Activated B cell treated with CpG ODN at 0.5 μM for 24 hours (primary cell): ENCODE measurements around the gene PPP2R1A. TPM values are rescaled to one million over a fixed set of nuclear protein-coding genes. Genes with fewer than 3 reads are reported as not detected.

Experiments used
- ATAC-seq: fragments of 200-7000 bp; cut with Tn5 transposase; one replicate; pipeline ENCODE4 v1.10.0; 2021; ENCODE audit warnings: low read depth, mild to moderate bottlenecking, moderate library complexity
- CTCF ChIA-PET: fragments of 350-600 bp; sonication (Branson Sonifier 250); formaldehyde crosslinking; loops from one replicate; lab custom pipeline; 2021; ENCODE audit warnings: antibody characterized with exemption; lab: Charles Lee
- POLR2A ChIA-PET: fragments of 350-600 bp; sonication (Branson Sonifier 250); formaldehyde crosslinking; loops from one replicate; lab custom pipeline; 2021; ENCODE audit warnings: antibody characterized with exemption; lab: Charles Lee
- DNase-seq: peaks from one replicate; pipeline ENCODE4 v3.0.0; 2022
- H3K27ac Mint-ChIP-seq: one replicate; pipeline ENCODE4 v1.8.0; 2020; ENCODE audit warnings: mixed read lengths
- H3K27me3 Mint-ChIP-seq: one replicate; pipeline ENCODE4 v1.8.0; 2021; ENCODE audit warnings: mixed read lengths
- H3K36me3 Mint-ChIP-seq: one replicate; pipeline ENCODE4 v1.8.0; 2021; ENCODE audit warnings: low read depth, mixed read lengths
- H3K4me1 Mint-ChIP-seq: one replicate; pipeline ENCODE4 v1.8.0; 2021; ENCODE audit warnings: mixed read lengths
- H3K4me3 Mint-ChIP-seq: one replicate; pipeline ENCODE4 v1.8.0; 2020; ENCODE audit warnings: mild to moderate bottlenecking, mixed read lengths
- H3K9me3 Mint-ChIP-seq: one replicate; pipeline ENCODE4 v1.8.0; 2020; ENCODE audit warnings: mixed read lengths
- intact Hi-C: fragments of 100-400 bp; cut with micrococcal nuclease; formaldehyde crosslinking; loops from one replicate; pipeline ENCODE4 v1.15.1; 2024
- total RNA-seq: library from RNA; stranded (reverse); gene quantifications from 2 replicates; pipeline ENCODE4 v1.2.3, GENCODE V29; 2022
- TF ChIP-seq, protein P1 (sequence below): fragments of 200-600 bp; IDR thresholded peaks from one replicate; pipeline ENCODE4 v1.8.0; 2022; ENCODE audit warnings: antibody characterized with exemption, mild to moderate bottlenecking

Gene PPP2R1A
- total RNA-seq, 1 donor from 2014 or later, result 245 TPM

DNA sequence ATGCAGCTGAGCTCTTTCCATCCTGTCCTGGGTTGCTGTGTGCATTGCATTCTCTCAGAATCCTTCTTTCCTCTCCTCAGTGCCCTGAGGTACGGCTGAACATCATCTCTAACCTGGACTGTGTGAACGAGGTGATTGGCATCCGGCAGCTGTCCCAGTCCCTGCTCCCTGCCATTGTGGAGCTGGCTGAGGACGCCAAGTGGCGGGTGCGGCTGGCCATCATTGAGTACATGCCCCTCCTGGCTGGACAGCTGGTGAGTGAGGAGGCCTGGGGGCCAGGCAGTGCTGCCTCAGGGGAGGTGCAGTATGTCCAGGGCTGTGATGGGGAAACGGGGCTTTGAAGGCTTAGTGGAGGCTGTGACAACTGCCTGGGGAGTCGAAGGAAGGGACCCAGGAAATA is 29.8 kb downstream of the PPP2R1A start:
- ChIA-PET POLR2A (no interaction called here), CTCF (no interaction called here)
- Mint-ChIP-seq H3K27ac (no peak overlapping the region), H3K4me1 (peaks cover 11% of the 10 kb centered on the region), H3K36me3 (peaks cover 97% of the 10 kb centered on the region), H3K4me3 (no peak overlapping the region), H3K9me3 (no peaks in the 10 kb centered on the region), H3K27me3 (no peaks in the 10 kb centered on the region)
- intact Hi-C loops, result no loop called here
- no peak for ATAC-seq
- no peak for DNase-seq
- TF ChIP-seq, protein P1, sequence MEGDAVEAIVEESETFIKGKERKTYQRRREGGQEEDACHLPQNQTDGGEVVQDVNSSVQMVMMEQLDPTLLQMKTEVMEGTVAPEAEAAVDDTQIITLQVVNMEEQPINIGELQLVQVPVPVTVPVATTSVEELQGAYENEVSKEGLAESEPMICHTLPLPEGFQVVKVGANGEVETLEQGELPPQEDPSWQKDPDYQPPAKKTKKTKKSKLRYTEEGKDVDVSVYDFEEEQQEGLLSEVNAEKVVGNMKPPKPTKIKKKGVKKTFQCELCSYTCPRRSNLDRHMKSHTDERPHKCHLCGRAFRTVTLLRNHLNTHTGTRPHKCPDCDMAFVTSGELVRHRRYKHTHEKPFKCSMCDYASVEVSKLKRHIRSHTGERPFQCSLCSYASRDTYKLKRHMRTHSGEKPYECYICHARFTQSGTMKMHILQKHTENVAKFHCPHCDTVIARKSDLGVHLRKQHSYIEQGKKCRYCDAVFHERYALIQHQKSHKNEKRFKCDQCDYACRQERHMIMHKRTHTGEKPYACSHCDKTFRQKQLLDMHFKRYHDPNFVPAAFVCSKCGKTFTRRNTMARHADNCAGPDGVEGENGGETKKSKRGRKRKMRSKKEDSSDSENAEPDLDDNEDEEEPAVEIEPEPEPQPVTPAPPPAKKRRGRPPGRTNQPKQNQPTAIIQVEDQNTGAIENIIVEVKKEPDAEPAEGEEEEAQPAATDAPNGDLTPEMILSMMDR, result no peak

- DNase-seq (no peak), ATAC-seq (no peak)
- ChIA-PET POLR2A (no interaction called here), CTCF (no interaction called here)
- no peak overlapping the region for H3K4me3 Mint-ChIP-seq
- intact Hi-C loops, result no loop called here
- no peaks in the 10 kb centered on the region for H3K27me3 Mint-ChIP-seq
- no peaks in the 10 kb centered on the region for H3K9me3 Mint-ChIP-seq
- H3K4me1 Mint-ChIP-seq, result peaks cover 11% of the 10 kb centered on the region
- peaks cover 95% of the 10 kb centered on the region for H3K36me3 Mint-ChIP-seq
- H3K27ac Mint-ChIP-seq, result no peak overlapping the region
- TF ChIP-seq, protein P1, result no peak
These were observed 31.2 kb downstream of the PPP2R1A start for GRCh38 chr19:52221031-52221430.

- peaks cover 11% of the 10 kb centered on the region for H3K4me1 Mint-ChIP-seq
- intact Hi-C loops, result no loop called here
- no peak overlapping the region for H3K27ac Mint-ChIP-seq
- CTCF ChIA-PET, result no interaction called here
- no peak for ATAC-seq
- H3K4me3 Mint-ChIP-seq, result no peak overlapping the region
- H3K9me3 Mint-ChIP-seq, result no peaks in the 10 kb centered on the region
- POLR2A ChIA-PET, result no interaction called here
- peaks cover 95% of the 10 kb centered on the region for H3K36me3 Mint-ChIP-seq
- TF ChIP-seq, protein P1, result no peak
- DNase-seq, result no peak
- no peaks in the 10 kb centered on the region for H3K27me3 Mint-ChIP-seq
These were observed 32.1 kb downstream of the PPP2R1A start for GRCh38 chr19:52221831-52222375.

DNA sequence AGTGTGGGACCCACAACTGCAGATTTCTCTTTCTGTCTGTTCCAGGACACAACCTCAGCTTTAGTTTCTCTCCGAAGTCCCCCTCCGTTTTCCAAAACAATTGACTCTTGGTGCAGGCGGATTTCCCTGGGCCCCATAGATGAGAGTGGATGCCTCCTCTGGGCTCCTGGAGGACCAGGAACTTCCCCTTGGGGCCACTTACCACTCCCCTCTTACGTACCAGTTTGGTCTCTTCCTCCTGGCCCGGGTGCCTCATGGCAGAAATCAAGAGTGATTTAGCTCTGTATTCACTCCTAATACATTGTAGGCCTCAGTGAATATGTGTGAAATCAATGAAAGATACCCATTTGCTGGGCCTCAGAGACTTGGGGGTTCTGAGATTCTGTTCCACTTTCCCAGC is 34.4 kb downstream of the PPP2R1A start:
- H3K4me3 Mint-ChIP-seq, result no peak overlapping the region
- TF ChIP-seq, protein P1, result no peak
- DNase-seq (no peak), ATAC-seq (no peak)
- ChIA-PET CTCF (interaction anchor here (1.7 kb wide), 1 partner anchor 13 kb away, joined by 4 read pairs; no protein-coding TSS in a partner anchor), POLR2A (interaction anchor here (1.8 kb wide), 1 partner anchor 35 kb away, joined by 5 read pairs; the partner anchor contains the start of gene PPP2R1A)
- no peak overlapping the region for H3K27ac Mint-ChIP-seq
- no peaks in the 10 kb centered on the region for H3K27me3 Mint-ChIP-seq
- no peaks in the 10 kb centered on the region for H3K9me3 Mint-ChIP-seq
- intact Hi-C loops, result no loop called here
- peaks cover 96% of the 10 kb centered on the region for H3K36me3 Mint-ChIP-seq
- peaks cover 11% of the 10 kb centered on the region for H3K4me1 Mint-ChIP-seq

- no peaks in the 10 kb centered on the region for H3K9me3 Mint-ChIP-seq
- intact Hi-C loops, result no loop called here
- POLR2A ChIA-PET, result interaction anchor here (0.7 kb wide), 1 partner anchor 1641 kb away, joined by 3 read pairs; the partner anchor contains the start of gene MYADM
These were observed 36.8 kb downstream of the PPP2R1A start for GRCh38 chr19:52226652-52227051.

More at GRCh38 chr19:52226652-52227051, 36.8 kb downstream of the PPP2R1A start:
- DNase-seq, result no peak
- H3K27ac Mint-ChIP-seq, result no peak overlapping the region
- H3K4me3 Mint-ChIP-seq, result no peak overlapping the region
- H3K27me3 Mint-ChIP-seq, result no peaks in the 10 kb centered on the region
- ATAC-seq, result no peak
- TF ChIP-seq, protein P1, result no peak
- CTCF ChIA-PET, result no interaction called here
- peaks cover 11% of the 10 kb centered on the region for H3K4me1 Mint-ChIP-seq
- peaks cover 78% of the 10 kb centered on the region for H3K36me3 Mint-ChIP-seq
